NB4 (cell line): ENCODE data around the gene LRRC4.

Experiments
- DNase-seq: peaks from one replicate; pipeline ENCODE4 v3.0.0; 2010; ENCODE audit warnings: low read depth
- H3K4me3 ChIP-seq: one replicate; pipeline ENCODE4 v1.5.1; 2011; ENCODE audit warnings: mild to moderate bottlenecking, low read depth, low read length, moderate library complexity
- CTCF ChIP-seq: IDR thresholded peaks from one replicate; pipeline ENCODE4 v1.5.1; 2012; ENCODE audit warnings: low read depth, low read length
- MAX ChIP-seq: IDR thresholded peaks from 2 replicates; pipeline ENCODE4 v1.6.1; 2011; ENCODE audit warnings: low read depth, low read length
- MYC ChIP-seq: IDR thresholded peaks from 2 replicates; pipeline ENCODE4 v1.6.1; 2011; ENCODE audit warnings: low read depth, low read length
- POLR2A ChIP-seq: IDR thresholded peaks from 2 replicates; pipeline ENCODE4 v1.6.1; 2011; ENCODE audit warnings: mild to moderate bottlenecking; ENCODE audit not compliant: insufficient read length; ENCODE audit errors: extremely low read depth

Gene LRRC4

GRCh38 chr7:128029405-128029995 is 1.7 kb downstream of the LRRC4 start:
- no peak overlapping the region for H3K4me3 ChIP-seq
- TF ChIP-seq CTCF, result no peak
- no peak for TF ChIP-seq POLR2A
- no peak for TF ChIP-seq MYC
- TF ChIP-seq MAX, result no peak
- peak; percentile 23 for DNase-seq

- DNase-seq, result no peak
- TF ChIP-seq MYC (no peak), MAX (no peak), POLR2A (no peak), CTCF (no peak)
- H3K4me3 ChIP-seq, result no peak overlapping the region
These were observed 3.7 kb downstream of the LRRC4 start for GRCh38 chr7:128027485-128027980.

GRCh38 chr7:128026551-128026950 is 4.7 kb downstream of the LRRC4 start:
- no peak overlapping the region for H3K4me3 ChIP-seq
- no peak for TF ChIP-seq POLR2A
- no peak for TF ChIP-seq MAX
- no peak for TF ChIP-seq MYC
- no peak for TF ChIP-seq CTCF
- DNase-seq, result no peak

- H3K4me3 ChIP-seq, result no peak overlapping the region
- TF ChIP-seq CTCF (no peak), MAX (no peak), POLR2A (no peak), MYC (no peak)
- DNase-seq, result no peak
These were observed 5.4 kb downstream of the LRRC4 start for GRCh38 chr7:128025819-128026218.

- no peak for DNase-seq
- H3K4me3 ChIP-seq, result no peak overlapping the region
- TF ChIP-seq MYC (no peak), POLR2A (no peak), MAX (no peak), CTCF (no peak)
These were observed 5.9 kb downstream of the LRRC4 start for GRCh38 chr7:128025380-128025779.

GRCh38 chr7:128024151-128024550 is 7.1 kb downstream of the LRRC4 start:
- no peak overlapping the region for H3K4me3 ChIP-seq
- no peak for TF ChIP-seq MAX
- TF ChIP-seq CTCF, result no peak
- TF ChIP-seq POLR2A, result no peak
- TF ChIP-seq MYC, result no peak
- no peak for DNase-seq
